ENCODE data around the gene GAREM1.

GRCh38 chr18:32300914-32301313 lies 169.8 kb downstream of the GAREM1 start:
- TF ChIP-seq TAF1 (IDR thresholded peaks at IDR 0.05; ENCODE audit: borderline replicate concordance, low read depth, low read length): no peak
- no peak for TF ChIP-seq POLR2AphosphoS5 (IDR thresholded peaks at IDR 0.05; ENCODE audit: low read depth, low read length)
- no peak for TF ChIP-seq POLR2A (IDR thresholded peaks at IDR 0.05; ENCODE audit: low read depth, low read length)
